Endodermal cell (in vitro differentiated cells): ENCODE results near the gene SETD4. TPM values are rescaled to one million over a fixed set of nuclear protein-coding genes. Genes with fewer than 3 reads are reported as not detected.

Experiments used
- DNase-seq: peaks from one replicate; pipeline ENCODE4 v3.0.0-alpha.2; 2017
- H3K27ac ChIP-seq: 2 replicates; pipeline ENCODE4 v1.5.1; 2013; ENCODE audit warnings: mild to moderate bottlenecking, low read depth, low read length, moderate library complexity
- H3K27me3 ChIP-seq: 2 replicates; pipeline ENCODE4 v1.6.1; 2013; ENCODE audit warnings: mild to moderate bottlenecking, low read length, moderate library complexity; ENCODE audit not compliant: insufficient read depth, control insufficient read depth, poor library complexity, severe bottlenecking
- H3K36me3 ChIP-seq: 2 replicates; pipeline ENCODE4 v1.7.0; 2013; ENCODE audit warnings: mild to moderate bottlenecking, low read length, moderate library complexity; ENCODE audit not compliant: control insufficient read depth, insufficient read depth
- H3K4me1 ChIP-seq: one replicate; pipeline ENCODE4 v1.7.0; 2013; ENCODE audit warnings: low read length; ENCODE audit not compliant: control insufficient read depth, insufficient read depth
- H3K4me3 ChIP-seq: 2 replicates; pipeline ENCODE4 v1.5.1; 2013; ENCODE audit warnings: mild to moderate bottlenecking, low read length, moderate library complexity
- H3K9ac ChIP-seq: 2 replicates; pipeline ENCODE4 v1.6.1; 2013; ENCODE audit warnings: mild to moderate bottlenecking, low read length, moderate library complexity; ENCODE audit not compliant: poor library complexity, severe bottlenecking; ENCODE audit errors: extremely low read depth
- H3K9me3 ChIP-seq: 2 replicates; pipeline ENCODE4 v1.6.1; 2013; ENCODE audit warnings: mild to moderate bottlenecking, low read length, moderate library complexity; ENCODE audit not compliant: control insufficient read depth
- H3K27ac Mint-ChIP-seq: 2 replicates; pipeline ENCODE4 v1.8.0; 2020; ENCODE audit warnings: mixed read lengths
- H3K27me3 Mint-ChIP-seq: 2 replicates; pipeline ENCODE4 v1.8.0; 2021; ENCODE audit warnings: mild to moderate bottlenecking, mixed read lengths; ENCODE audit not compliant: insufficient read depth
- H3K36me3 Mint-ChIP-seq: 2 replicates; pipeline ENCODE4 v1.8.0; 2020; ENCODE audit warnings: low read depth, mixed read lengths
- H3K4me1 Mint-ChIP-seq: 2 replicates; pipeline ENCODE4 v1.8.0; 2020; ENCODE audit warnings: mixed read lengths
- H3K4me3 Mint-ChIP-seq: 2 replicates; pipeline ENCODE4 v1.8.0; 2020; ENCODE audit warnings: mild to moderate bottlenecking, moderate library complexity, mixed read lengths
- H3K9me3 Mint-ChIP-seq: 2 replicates; pipeline ENCODE4 v1.8.0; 2020; ENCODE audit warnings: mild to moderate bottlenecking, mixed read lengths
- WGBS, 2 experiments: methylation state at CpG; one replicate each; pipeline versions ENCODE4 v1.1.5 to v1.1.7; 2013; ENCODE audit warnings: missing lambda C conversion rate in 2 of 2, mixed read lengths in 1 of 2; ENCODE audit not compliant: insufficient coverage in 1 of 2, insufficient read length in 1 of 2; 5-methylcytosine and 5-hydroxymethylcytosine counted together
- total RNA-seq, 2 donors: library from RNA; stranded (reverse); fragmentation: NEBNext Ultra II Directional in 1 of 2; extraction: Animal tissue kit (Norgen Biotek cat#: 25700) in 1 of 2; gene quantifications; 2 replicates in 1 of 2; 3 replicates in 1 of 2; pipeline ENCODE4 v1.2.1, GENCODE V29; 2021
- TF ChIP-seq, protein P1 (sequence below): fragments of 200-600 bp; sonication (generic); conservative IDR thresholded peaks from 2 replicates; pipeline ENCODE4 v1.5.0; 2021; ENCODE audit warnings: antibody characterized with exemption, mild to moderate bottlenecking

The SETD4 gene
- total RNA-seq, 2 donors from 2014 or later = 27.8 to 31.9 TPM

GRCh38 chr21:36052860-36053714, 7.2 kb downstream of the SETD4 start:
- Mint-ChIP-seq H3K4me1 (no peaks in the 10 kb centered on the region), H3K4me3 (no peak overlapping the region), H3K27me3 (no peaks in the 10 kb centered on the region), H3K36me3 (peaks cover 76% of the 10 kb centered on the region), H3K9me3 (no peaks in the 10 kb centered on the region), H3K27ac (no peak overlapping the region)
- Histone ChIP-seq H3K9me3 (no peaks in the 10 kb centered on the region), H3K9ac (no peak overlapping the region), H3K4me1 (no peaks in the 10 kb centered on the region), H3K36me3 (peaks cover 82% of the 10 kb centered on the region), H3K27ac (no peak overlapping the region), H3K27me3 (no peaks in the 10 kb centered on the region), H3K4me3 (no peak overlapping the region)
- TF ChIP-seq, protein P1, sequence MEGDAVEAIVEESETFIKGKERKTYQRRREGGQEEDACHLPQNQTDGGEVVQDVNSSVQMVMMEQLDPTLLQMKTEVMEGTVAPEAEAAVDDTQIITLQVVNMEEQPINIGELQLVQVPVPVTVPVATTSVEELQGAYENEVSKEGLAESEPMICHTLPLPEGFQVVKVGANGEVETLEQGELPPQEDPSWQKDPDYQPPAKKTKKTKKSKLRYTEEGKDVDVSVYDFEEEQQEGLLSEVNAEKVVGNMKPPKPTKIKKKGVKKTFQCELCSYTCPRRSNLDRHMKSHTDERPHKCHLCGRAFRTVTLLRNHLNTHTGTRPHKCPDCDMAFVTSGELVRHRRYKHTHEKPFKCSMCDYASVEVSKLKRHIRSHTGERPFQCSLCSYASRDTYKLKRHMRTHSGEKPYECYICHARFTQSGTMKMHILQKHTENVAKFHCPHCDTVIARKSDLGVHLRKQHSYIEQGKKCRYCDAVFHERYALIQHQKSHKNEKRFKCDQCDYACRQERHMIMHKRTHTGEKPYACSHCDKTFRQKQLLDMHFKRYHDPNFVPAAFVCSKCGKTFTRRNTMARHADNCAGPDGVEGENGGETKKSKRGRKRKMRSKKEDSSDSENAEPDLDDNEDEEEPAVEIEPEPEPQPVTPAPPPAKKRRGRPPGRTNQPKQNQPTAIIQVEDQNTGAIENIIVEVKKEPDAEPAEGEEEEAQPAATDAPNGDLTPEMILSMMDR = no peak
- no peak for DNase-seq
- 95 to 96% methylated on average over 4 to 10 of the region's 10 CpGs for WGBS, 2 experiments

GRCh38 chr21:36048357-36048756, 12.0 kb downstream of the SETD4 start:
- TF ChIP-seq, protein P1 = no peak
- H3K27me3 Mint-ChIP-seq = no peaks in the 10 kb centered on the region

DNA sequence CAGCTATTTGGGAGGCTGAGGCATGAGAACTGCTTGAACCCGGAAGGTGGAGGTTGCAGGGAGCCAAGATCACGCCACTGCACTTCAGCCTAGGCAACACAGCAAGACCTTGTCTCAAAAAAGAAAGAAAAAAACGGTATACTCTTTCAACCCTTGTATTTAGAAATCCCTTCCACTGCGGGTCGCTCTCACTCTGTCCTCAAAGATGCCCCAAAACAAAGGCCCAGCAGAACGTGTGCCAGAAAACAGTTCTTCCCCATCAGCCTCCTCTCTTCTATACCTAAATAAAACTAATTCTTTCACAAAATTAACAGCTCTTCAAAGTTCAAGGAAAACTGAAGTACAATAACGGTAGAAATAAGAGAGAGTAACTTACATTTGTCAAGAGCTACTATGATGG, 13.2 kb downstream of the SETD4 start:
- H3K27ac Mint-ChIP-seq = no peak overlapping the region
- H3K27ac ChIP-seq = no peak overlapping the region
- no peaks in the 10 kb centered on the region for H3K4me1 ChIP-seq
- no peaks in the 10 kb centered on the region for H3K9me3 Mint-ChIP-seq
- H3K36me3 Mint-ChIP-seq = peaks cover 79% of the 10 kb centered on the region
- H3K27me3 Mint-ChIP-seq = no peaks in the 10 kb centered on the region
- no peak for DNase-seq
- no peak overlapping the region for H3K9ac ChIP-seq
- no peaks in the 10 kb centered on the region for H3K4me1 Mint-ChIP-seq
- no peak overlapping the region for H3K4me3 Mint-ChIP-seq
- no peaks in the 10 kb centered on the region for H3K9me3 ChIP-seq
- TF ChIP-seq, protein P1 = no peak
- WGBS, 2 experiments = 70 to 86% methylated on average over 4 to 7 of the region's 7 CpGs
- H3K27me3 ChIP-seq = no peaks in the 10 kb centered on the region
- no peak overlapping the region for H3K4me3 ChIP-seq
- peaks cover 90% of the 10 kb centered on the region for H3K36me3 ChIP-seq

More at GRCh38 chr21:36048357-36048756, 12.0 kb downstream of the SETD4 start:
- H3K4me1 Mint-ChIP-seq = no peaks in the 10 kb centered on the region
- DNase-seq = no peak
- H3K27ac ChIP-seq = no peak overlapping the region
- no peaks in the 10 kb centered on the region for H3K27me3 ChIP-seq
- H3K4me3 ChIP-seq = no peak overlapping the region
- no peaks in the 10 kb centered on the region for H3K9me3 Mint-ChIP-seq
- H3K36me3 Mint-ChIP-seq = peaks cover 82% of the 10 kb centered on the region
- H3K4me1 ChIP-seq = no peaks in the 10 kb centered on the region
- H3K9ac ChIP-seq = no peak overlapping the region
- no peaks in the 10 kb centered on the region for H3K9me3 ChIP-seq
- H3K36me3 ChIP-seq = peaks cover 87% of the 10 kb centered on the region
- no peak overlapping the region for H3K4me3 Mint-ChIP-seq
- H3K27ac Mint-ChIP-seq = no peak overlapping the region
- WGBS, 2 experiments = 93 to 100% methylated on average over 3 to 7 of the region's 7 CpGs
